ENCODE results near the gene PLCH2.

GRCh38 chr1:2465371-2466269 lies 10.5 kb upstream of the PLCH2 start:
- no peak for TF ChIP-seq POLR2A (IDR thresholded peaks at IDR 0.05)
- no peak for TF ChIP-seq CTCF (IDR thresholded peaks at IDR 0.05)
- TF ChIP-seq POLR2AphosphoS5 (IDR thresholded peaks at IDR 0.05), result no peak

Data from transverse colon (tissue), 4 donors.